CD4-positive, alpha-beta T cell treated with Interleukin-17A for 1 hour (primary cell): ENCODE results near the gene KRTAP5-3.
A peak's percentile ranks its signal among the peaks of the same experiment; 100 is the strongest.
"Not testable (repeated sequence)": the region's sequence is repeated elsewhere in the genome, so short reads cannot be mapped to it uniquely, and the experiment has no call there.

Experiments
- DNase-seq: peaks from one replicate; pipeline ENCODE4 v3.0.0-alpha.2; 2020

KRTAP5-3 gene

GRCh38 chr11:1575756-1576155 is 32.5 kb downstream of the KRTAP5-3 start:
- not testable (repeated sequence) for DNase-seq

GRCh38 chr11:1574933-1575242 is 33.4 kb downstream of the KRTAP5-3 start:
- DNase-seq: no peak

DNA sequence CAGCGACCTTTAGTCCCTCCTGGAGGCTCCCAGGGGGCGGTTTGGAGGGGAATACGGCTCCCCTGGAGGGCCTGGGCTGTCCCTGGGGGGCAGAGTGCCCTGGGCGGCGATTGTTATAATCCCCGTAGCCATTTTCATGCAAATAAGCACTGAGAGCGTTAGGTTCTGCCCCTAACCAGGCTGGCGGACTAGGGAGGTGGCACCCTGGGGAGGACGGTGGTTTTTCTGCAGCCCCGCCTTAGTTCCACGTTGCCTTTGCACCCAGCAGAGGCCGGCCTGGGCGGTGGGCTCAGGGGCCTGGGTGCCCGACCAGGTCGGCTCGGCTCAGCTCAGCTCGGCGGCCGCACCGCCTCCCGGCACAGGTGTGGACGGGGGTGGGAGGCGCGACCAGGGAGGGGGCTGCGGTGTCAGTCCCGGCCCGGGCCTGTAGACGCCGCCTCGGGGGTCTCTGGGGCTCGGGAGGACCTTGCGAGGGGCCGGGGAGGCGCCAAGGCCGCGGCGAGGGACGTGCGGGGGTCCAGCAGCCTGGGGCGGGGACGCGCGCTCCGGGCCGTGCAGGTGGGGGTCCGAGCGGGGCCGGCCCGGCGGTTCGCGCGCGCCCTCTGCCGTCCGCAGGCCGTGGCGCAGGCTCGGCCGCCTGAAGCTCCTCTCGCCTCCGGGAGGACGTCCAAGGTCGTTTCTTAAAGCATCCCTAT is 33.9 kb downstream of the KRTAP5-3 start:
- peak; percentile 74 for DNase-seq

DNA sequence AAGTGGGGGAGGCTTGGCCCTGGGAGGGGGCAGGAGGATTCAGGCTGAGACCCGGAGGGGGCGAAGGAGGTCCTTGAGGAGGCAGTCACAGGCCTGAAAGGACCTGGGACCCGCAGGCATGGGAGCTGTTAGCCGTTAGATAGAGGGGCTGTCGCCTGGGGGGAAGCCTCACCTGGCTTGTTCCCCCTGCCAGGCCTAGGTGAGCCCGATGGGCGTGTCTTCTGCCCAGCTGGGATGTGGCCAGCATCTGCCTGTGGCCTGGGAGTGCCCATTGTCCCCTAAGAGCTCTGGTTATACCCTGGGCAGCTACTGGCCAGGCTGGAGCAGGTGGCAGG is 34.4 kb downstream of the KRTAP5-3 start:
- no peak for DNase-seq

DNA sequence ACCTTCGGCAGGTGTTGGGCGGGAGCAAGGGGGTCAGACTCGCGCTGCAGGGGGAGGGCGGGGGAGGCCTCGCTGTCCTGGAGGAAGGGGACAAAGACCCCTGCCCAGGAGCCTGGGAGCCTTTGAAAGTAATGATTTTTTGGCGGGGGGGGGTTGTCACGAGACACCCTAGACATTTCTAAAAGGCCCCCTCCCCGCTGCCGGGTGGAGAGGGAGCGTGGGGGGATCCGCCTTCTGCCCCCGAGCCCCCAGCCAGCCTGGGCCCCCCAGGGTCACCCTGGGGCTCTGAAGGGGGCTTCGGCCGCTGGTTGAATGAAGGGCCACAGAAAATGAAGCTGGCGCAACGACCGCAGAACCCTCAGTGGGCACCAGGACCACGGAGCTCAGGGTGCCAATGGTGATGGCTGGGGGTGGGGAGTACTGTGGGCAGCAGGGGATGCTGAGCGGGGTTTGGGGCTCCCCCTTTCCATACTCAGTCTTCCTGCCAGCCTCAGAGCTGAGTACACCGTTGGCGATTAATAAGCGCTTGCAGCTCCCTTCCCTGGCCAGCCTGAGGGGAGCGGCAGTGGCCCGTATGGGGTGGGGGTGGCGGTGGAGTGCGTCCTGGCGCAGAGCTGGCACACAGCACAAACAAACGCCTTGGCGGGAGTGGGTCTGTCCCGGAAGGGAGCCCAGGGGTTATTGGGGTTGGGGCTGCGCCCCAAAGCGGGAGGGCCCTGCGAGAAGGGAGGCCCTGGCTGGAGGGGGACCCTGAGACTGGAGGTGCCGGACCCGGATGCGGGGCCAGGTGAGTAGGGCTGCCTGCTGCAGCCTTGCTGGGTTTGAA is 35.0 kb downstream of the KRTAP5-3 start:
- DNase-seq: peak; percentile 68

DNA sequence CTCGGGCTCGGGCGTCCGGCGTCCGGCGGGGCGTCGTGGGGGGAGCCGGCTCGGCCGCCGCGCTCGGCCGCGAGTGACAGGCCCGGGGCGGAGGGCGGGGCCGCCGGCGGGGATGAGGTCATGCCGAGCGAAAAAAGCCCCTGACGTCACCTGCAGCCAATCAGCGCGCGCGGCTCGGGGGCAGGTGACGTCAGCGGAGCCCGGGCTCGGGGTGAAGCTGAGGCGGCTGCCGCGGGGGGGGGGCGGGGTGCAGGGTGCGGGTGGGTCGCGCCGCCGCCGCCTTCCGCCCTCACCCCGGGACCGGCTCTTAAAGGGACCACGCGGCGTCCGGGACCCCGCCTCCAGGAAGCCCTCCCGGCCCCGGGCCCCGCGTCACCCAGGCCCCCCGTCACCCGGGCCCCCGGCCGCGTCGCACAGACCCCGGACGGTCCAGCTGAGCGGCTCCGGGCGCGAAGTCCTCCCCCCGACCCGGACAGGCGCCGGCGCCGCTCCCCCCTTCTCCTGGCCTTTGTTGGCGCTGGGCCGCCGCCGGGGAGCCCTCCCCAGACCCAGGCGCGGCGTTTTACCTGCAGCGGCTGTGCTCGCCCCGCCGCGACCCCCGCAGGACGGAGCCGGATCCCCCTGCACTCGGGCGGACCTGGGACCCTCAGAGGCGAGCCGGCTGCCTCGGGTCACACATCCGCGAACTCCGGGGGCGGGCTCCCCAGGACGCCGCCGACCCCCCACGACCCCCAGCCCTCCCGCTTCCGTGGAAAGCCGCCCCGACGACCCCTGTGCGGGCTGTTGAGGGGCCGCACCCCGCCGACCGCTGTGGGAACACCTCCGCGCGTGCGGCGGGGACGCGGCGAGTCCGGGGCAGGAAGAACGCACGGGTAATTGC is 35.8 kb downstream of the KRTAP5-3 start, which contains the start of gene DUSP8:
Gene DUSP8, minus strand, starts transcription at position 75 of the 880 bp plus-strand sequence. CDS start 6,445 bp downstream, outside the sequence.
- peak; percentile 96 for DNase-seq

DNA sequence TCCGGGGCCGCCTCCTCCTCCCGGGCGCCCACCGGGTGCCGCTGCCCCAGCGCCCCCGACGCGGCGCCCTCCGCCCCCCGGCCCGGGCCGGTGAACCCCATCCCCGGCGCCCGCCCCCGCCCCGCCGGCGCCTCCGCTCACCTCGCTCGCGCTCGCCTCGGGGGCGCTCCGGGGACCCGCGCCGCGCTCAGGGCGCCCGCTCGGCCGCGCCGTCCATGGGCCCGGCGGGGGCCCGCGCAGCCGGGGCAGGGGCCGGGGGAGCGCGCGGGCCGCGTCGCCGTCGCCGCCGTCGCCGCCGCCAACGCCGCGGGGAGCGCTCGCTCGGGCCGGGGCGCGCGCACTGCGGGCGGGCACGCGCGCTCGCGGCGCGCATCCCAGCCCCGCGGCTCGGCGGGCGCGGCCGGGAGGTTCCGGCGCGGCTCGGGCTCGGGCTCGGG is 36.5 kb downstream of the KRTAP5-3 start:
- DNase-seq: no peak

GRCh38 chr11:1570896-1571759 is 37.1 kb downstream of the KRTAP5-3 start:
- DNase-seq: peak; percentile 49

DNA sequence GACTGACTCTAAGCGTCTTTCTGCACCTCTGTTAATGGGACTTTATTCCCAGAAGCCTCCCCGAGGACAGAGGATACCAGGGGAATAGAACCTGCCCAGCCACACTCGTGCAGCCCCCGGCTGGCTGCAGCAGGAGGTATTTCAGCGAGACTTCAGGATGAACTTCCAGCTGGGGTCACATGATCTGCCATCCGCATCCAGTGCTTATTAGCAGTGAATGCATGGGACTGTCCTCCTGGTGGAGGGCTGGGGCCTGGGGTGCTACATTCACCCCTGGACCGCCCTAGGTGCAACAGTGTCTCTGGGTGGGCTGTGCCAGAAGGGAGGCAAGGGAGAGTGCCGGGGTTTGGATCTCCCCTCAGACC is 37.8 kb downstream of the KRTAP5-3 start:
- DNase-seq: no peak

- DNase-seq: no peak
These were observed 38.2 kb downstream of the KRTAP5-3 start for GRCh38 chr11:1570001-1570453.

DNA sequence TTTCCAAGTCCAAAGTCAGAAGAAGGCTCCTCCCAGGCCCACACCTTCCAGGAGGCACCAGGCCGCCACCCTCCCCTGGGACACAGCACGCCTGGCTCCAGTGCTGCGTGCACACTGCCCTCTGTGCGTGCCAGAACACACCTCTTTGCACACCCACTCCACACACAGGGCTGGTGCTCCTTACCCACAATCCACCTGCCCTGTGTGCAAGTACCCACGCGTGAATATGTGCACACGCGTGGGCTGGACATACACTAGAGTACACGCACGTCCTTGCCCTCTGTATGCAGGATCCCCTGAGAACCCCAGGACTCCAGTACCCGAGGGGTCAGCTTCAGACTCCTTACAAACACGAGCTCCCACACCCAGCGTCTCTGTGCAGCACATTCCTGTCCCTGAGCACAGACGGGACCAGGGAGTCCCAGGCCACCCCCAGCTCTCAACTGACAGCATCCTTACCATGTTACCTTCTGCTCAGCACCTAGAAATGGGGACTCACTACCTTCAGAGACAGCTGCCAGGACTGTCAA is 38.9 kb downstream of the KRTAP5-3 start:
- DNase-seq: no peak

DNA sequence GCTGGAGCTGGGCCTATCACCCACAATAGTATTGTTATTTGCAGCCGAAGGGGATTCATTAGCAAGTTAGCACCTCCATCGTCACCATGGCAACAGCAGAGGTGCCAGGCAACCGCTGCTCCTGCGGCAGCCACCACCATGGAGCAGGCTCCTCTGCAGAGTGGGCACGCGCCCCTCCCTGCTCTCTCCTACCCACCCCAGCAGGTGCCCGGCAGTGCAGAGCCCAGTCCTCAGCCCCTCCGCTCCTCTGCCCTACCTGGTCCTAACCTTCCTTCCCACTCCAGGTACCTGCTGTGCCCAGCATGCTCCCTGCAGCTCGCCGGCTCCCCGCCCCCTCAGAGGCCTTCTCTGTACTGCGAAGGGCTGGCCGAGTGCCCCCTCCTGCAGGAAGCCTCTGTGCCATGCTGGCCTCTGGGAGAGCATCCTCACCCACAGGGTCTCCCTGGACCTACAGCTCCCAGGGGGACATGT is 39.8 kb downstream of the KRTAP5-3 start:
- peak; percentile 80 for DNase-seq

GRCh38 chr11:1567721-1568100 is 40.6 kb downstream of the KRTAP5-3 start:
- no peak for DNase-seq

DNA sequence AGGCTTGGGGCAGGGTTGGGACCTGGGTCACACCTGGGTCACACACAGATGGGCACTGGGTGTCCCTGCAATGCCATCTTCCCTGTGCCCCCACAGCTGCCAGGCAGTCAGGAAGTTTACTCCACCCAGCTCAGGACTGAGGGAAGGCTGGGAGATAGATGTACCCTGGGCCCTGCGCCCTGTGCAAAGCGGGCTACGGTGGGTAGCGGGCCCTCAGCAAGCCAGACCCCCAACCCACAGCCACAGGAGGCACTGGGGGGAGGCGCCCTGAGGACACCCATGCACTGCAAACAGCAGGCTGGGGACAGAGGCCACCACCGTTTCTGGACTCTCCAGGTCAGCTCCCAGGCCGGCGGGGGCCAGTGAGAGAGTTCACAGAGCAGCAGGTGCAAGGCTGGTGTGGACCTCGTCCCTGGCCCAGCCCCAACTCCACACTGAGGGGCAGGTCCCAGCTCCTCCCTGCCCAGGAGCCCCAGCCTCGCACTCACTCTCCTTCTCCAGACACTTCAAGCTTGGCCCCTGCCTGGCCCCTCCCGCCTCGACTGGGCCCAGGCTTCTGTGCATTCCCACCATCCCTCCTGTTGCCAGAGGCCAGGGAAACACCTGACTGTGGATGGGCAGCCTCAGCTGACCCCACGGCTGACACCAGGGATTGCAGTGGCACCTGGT is 41.1 kb downstream of the KRTAP5-3 start:
- no peak for DNase-seq

- DNase-seq: no peak
These were observed 41.7 kb downstream of the KRTAP5-3 start for GRCh38 chr11:1566381-1567051.

DNA sequence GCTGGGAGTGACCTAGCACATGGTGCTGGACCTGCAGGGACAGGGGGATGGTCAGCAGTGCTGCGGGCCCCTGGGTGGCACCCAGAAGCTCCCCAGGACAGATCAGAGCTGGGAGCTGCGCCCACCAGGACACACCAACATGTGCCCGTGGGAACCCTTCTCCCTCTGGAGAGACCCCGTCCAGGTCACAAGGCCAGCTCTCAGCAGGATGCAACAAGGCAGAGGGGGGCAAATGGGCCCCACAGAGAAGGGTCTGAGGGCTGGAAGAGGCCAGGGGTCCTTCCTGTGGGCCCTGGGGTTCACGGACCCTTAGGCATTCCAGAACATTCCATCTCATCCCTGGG is 42.4 kb downstream of the KRTAP5-3 start:
- no peak for DNase-seq

GRCh38 chr11:1565173-1565903 is 42.9 kb downstream of the KRTAP5-3 start:
- DNase-seq: no peak

DNA sequence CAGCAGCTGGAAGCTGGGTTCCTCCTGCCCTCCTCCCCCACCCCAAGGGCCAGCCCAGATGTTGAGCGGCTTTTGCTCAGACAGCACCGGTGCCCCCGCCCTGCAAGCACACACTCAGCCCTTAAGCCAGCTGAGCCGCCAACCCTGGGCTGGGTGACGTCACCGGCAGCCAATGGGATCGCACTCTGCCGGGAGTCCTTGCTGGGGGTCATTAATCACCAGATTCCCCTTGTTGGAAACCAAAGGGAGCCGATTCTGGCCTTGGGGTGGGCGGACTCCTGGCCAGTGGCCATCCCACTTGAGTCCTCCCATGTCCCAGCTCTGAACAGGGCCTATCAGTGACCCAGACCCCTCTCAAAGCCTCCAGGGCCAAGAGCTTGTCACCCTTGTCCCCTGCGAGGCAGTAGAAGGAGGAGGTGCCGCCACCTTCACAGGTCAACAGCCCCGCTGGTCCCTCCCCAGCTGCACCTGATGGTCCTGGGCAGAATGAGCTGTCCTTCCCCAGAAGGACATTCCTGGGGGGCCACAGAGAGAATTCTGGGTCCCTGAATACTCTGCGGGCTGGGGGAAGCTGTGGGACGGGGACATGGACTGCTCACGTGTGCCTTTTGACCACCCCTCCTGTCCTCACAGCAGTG is 43.6 kb downstream of the KRTAP5-3 start:
- no peak for DNase-seq

- DNase-seq: no peak
These were observed 44.3 kb downstream of the KRTAP5-3 start for GRCh38 chr11:1563697-1564534.
